ENCODE measurements around the gene AKT1.

DNA sequence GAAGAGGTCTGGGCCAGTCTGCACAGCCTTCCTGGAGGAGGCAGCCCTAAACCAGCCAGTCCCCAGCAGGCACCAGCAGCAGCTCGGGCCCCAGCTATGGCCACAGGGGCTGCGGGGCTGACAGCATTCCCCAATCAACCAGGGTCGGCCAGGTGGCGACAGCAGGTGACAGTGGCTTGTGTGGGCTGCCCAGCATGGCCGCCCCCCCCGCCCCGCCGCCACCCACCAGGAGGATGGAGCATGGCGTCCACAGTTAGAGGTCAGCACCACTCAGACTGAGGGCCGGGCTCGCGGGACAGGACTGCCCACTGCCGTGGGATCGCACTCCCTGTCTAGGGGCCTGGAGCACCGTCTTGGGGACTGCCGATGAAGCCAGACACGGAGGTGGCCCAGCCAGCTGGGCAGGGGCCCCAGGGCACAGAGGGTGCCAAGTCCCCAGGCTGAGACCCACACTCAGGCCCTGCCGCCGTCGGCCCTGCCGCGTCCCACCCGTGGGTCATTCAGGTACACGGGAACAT lies 15.0 kb downstream of the AKT1 start:
- no peak for TF ChIP-seq POLR2AphosphoS5 (IDR thresholded peaks at IDR 0.05; ENCODE audit: low read depth)
- TF ChIP-seq, protein P1, sequence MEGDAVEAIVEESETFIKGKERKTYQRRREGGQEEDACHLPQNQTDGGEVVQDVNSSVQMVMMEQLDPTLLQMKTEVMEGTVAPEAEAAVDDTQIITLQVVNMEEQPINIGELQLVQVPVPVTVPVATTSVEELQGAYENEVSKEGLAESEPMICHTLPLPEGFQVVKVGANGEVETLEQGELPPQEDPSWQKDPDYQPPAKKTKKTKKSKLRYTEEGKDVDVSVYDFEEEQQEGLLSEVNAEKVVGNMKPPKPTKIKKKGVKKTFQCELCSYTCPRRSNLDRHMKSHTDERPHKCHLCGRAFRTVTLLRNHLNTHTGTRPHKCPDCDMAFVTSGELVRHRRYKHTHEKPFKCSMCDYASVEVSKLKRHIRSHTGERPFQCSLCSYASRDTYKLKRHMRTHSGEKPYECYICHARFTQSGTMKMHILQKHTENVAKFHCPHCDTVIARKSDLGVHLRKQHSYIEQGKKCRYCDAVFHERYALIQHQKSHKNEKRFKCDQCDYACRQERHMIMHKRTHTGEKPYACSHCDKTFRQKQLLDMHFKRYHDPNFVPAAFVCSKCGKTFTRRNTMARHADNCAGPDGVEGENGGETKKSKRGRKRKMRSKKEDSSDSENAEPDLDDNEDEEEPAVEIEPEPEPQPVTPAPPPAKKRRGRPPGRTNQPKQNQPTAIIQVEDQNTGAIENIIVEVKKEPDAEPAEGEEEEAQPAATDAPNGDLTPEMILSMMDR (conservative IDR thresholded peaks at IDR 0.05; ENCODE audit: low read depth in 2 of 2), result no peak
- TF ChIP-seq, protein P2, sequence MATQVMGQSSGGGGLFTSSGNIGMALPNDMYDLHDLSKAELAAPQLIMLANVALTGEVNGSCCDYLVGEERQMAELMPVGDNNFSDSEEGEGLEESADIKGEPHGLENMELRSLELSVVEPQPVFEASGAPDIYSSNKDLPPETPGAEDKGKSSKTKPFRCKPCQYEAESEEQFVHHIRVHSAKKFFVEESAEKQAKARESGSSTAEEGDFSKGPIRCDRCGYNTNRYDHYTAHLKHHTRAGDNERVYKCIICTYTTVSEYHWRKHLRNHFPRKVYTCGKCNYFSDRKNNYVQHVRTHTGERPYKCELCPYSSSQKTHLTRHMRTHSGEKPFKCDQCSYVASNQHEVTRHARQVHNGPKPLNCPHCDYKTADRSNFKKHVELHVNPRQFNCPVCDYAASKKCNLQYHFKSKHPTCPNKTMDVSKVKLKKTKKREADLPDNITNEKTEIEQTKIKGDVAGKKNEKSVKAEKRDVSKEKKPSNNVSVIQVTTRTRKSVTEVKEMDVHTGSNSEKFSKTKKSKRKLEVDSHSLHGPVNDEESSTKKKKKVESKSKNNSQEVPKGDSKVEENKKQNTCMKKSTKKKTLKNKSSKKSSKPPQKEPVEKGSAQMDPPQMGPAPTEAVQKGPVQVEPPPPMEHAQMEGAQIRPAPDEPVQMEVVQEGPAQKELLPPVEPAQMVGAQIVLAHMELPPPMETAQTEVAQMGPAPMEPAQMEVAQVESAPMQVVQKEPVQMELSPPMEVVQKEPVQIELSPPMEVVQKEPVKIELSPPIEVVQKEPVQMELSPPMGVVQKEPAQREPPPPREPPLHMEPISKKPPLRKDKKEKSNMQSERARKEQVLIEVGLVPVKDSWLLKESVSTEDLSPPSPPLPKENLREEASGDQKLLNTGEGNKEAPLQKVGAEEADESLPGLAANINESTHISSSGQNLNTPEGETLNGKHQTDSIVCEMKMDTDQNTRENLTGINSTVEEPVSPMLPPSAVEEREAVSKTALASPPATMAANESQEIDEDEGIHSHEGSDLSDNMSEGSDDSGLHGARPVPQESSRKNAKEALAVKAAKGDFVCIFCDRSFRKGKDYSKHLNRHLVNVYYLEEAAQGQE (IDR thresholded peaks at IDR 0.05; ENCODE audit: unreplicated experiment), result no peak
- TF ChIP-seq EZH2 (IDR thresholded peaks at IDR 0.05; ENCODE audit: low read depth, unreplicated experiment), result no peak
- TF ChIP-seq EZH2phosphoT487 (IDR thresholded peaks at IDR 0.05; ENCODE audit: unreplicated experiment), result no peak
- no peak for TF ChIP-seq JUNB (IDR thresholded peaks at IDR 0.05; ENCODE audit: unreplicated experiment)
- TF ChIP-seq NANOG (IDR thresholded peaks at IDR 0.05; ENCODE audit: borderline replicate concordance), result no peak
- TF ChIP-seq ZNF331 (CRISPR knock-in tag; IDR thresholded peaks at IDR 0.05; ENCODE audit: low read depth), result no peak
- TF ChIP-seq, protein P3, sequence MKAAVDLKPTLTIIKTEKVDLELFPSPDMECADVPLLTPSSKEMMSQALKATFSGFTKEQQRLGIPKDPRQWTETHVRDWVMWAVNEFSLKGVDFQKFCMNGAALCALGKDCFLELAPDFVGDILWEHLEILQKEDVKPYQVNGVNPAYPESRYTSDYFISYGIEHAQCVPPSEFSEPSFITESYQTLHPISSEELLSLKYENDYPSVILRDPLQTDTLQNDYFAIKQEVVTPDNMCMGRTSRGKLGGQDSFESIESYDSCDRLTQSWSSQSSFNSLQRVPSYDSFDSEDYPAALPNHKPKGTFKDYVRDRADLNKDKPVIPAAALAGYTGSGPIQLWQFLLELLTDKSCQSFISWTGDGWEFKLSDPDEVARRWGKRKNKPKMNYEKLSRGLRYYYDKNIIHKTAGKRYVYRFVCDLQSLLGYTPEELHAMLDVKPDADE (IDR thresholded peaks at IDR 0.05), result no peak
- no peak for TF ChIP-seq CREB1 (CRISPR knock-in tag; IDR thresholded peaks at IDR 0.05; ENCODE audit: low read depth)
- no peak for TF ChIP-seq STAT1 (IDR thresholded peaks at IDR 0.05; ENCODE audit: unreplicated experiment)
- TF ChIP-seq ZNF114 (CRISPR knock-in tag; IDR thresholded peaks at IDR 0.05), result no peak
- TF ChIP-seq, protein P4, sequence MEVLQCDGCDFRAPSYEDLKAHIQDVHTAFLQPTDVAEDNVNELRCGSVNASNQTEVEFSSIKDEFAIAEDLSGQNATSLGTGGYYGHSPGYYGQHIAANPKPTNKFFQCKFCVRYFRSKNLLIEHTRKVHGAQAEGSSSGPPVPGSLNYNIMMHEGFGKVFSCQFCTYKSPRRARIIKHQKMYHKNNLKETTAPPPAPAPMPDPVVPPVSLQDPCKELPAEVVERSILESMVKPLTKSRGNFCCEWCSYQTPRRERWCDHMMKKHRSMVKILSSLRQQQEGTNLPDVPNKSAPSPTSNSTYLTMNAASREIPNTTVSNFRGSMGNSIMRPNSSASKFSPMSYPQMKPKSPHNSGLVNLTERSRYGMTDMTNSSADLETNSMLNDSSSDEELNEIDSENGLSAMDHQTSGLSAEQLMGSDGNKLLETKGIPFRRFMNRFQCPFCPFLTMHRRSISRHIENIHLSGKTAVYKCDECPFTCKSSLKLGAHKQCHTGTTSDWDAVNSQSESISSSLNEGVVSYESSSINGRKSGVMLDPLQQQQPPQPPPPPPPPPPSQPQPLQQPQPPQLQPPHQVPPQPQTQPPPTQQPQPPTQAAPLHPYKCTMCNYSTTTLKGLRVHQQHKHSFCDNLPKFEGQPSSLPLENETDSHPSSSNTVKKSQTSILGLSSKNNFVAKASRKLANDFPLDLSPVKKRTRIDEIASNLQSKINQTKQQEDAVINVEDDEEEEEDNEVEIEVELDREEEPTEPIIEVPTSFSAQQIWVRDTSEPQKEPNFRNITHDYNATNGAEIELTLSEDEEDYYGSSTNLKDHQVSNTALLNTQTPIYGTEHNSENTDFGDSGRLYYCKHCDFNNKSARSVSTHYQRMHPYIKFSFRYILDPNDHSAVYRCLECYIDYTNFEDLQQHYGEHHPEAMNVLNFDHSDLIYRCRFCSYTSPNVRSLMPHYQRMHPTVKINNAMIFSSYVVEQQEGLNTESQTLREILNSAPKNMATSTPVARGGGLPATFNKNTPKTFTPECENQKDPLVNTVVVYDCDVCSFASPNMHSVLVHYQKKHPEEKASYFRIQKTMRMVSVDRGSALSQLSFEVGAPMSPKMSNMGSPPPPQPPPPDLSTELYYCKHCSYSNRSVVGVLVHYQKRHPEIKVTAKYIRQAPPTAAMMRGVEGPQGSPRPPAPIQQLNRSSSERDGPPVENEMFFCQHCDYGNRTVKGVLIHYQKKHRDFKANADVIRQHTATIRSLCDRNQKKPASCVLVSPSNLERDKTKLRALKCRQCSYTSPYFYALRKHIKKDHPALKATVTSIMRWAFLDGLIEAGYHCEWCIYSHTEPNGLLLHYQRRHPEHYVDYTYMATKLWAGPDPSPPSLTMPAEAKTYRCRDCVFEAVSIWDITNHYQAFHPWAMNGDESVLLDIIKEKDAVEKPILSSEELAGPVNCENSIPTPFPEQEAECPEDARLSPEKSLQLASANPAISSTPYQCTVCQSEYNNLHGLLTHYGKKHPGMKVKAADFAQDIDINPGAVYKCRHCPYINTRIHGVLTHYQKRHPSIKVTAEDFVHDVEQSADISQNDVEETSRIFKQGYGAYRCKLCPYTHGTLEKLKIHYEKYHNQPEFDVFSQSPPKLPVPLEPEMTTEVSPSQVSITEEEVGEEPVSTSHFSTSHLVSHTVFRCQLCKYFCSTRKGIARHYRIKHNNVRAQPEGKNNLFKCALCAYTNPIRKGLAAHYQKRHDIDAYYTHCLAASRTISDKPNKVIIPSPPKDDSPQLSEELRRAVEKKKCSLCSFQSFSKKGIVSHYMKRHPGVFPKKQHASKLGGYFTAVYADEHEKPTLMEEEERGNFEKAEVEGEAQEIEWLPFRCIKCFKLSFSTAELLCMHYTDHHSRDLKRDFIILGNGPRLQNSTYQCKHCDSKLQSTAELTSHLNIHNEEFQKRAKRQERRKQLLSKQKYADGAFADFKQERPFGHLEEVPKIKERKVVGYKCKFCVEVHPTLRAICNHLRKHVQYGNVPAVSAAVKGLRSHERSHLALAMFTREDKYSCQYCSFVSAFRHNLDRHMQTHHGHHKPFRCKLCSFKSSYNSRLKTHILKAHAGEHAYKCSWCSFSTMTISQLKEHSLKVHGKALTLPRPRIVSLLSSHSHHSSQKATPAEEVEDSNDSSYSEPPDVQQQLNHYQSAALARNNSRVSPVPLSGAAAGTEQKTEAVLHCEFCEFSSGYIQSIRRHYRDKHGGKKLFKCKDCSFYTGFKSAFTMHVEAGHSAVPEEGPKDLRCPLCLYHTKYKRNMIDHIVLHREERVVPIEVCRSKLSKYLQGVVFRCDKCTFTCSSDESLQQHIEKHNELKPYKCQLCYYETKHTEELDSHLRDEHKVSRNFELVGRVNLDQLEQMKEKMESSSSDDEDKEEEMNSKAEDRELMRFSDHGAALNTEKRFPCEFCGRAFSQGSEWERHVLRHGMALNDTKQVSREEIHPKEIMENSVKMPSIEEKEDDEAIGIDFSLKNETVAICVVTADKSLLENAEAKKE (CRISPR knock-in tag; IDR thresholded peaks at IDR 0.05), result no peak

Data from GM23338 (cell line).